Lung microvascular endothelial cell (primary cell): Measurements from ENCODE around the gene HINT1. TPM values are rescaled to one million over a fixed set of nuclear protein-coding genes. Genes with fewer than 3 reads are reported as not detected.
"Not testable (repeated sequence)": the region's sequence is repeated elsewhere in the genome, so short reads cannot be mapped to it uniquely, and the experiment has no call there.

Experiments used
- DNase-seq, 2 donors: peaks; one replicate each; pipeline versions ENCODE4 v3.0.0 to v3.0.0-alpha.2; 2010; ENCODE audit warnings: low read depth in 2 of 2
- total RNA-seq: library from RNA; depleted of rRNA; stranded (reverse); fragments of >200 nt; gene quantifications from 2 replicates; pipeline ENCODE4 v1.2.1, GENCODE V29; 2014

HINT1 gene
- total RNA-seq, 1 donor from 2014 or later = 273 TPM

GRCh38 chr5:131170540-131171275 lies 5.7 kb upstream of the HINT1 start, which contains the start of gene LYRM7:
Gene LYRM7, plus strand, starts transcription at chr5:131170944. Its CDS starts 77 bp downstream, at chr5:131171021.
- peak; percentile 99 for DNase-seq

DNA sequence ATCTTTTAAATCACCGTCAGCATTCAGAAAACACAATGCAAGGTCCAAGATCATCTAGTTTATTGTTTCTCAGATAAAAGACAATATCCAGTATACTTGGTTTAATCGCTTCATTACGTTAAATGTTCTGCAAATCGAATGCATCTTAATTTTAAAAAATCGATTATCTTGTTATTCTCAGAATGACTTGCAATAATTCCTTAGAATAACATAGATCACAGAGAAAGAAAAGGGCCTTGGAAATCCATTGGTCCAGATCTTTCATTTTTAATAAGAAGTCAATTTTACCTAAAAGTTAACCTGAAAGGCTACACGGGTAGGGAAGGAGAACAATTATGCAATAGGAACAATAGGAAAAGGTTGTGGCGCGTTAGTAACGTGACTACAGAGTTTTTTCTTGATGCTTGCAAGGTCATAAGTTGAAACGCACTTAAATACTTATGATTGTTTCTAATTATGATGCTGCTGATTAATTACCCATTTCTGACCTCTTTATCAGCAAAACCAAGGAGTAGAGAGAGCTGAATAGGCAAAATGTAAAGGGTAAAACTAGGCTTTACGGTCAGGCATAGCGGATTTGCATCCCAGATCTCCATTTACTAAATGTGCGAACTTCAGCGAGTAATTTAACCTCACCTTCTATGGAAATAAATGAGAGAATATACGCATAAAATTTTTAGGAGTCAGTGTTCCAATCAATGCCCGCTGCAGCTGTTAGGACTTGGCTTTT lies 4.9 kb upstream of the HINT1 start:
- DNase-seq = peak in 1 of 2 donors; percentile 26

DNA sequence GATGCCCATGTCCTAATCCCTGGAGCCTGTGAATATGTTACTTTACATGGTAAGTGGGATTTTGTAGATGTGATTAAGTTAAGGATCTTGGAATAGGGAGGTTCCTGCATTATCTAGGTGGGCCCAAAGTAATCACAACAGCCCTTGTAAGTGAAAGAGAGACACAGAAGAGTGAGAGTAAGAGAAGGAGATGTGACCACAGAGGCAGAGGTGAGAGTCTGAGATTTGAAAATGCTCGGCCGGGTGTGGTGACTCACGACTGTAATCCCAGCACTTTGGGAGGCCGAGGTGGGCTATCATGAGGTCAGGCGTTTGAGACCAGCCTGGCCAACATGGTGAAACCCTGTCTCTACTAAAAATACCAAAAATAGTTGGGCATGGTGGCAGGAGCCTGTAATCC lies 2.6 kb upstream of the HINT1 start:
- DNase-seq = no peak

DNA sequence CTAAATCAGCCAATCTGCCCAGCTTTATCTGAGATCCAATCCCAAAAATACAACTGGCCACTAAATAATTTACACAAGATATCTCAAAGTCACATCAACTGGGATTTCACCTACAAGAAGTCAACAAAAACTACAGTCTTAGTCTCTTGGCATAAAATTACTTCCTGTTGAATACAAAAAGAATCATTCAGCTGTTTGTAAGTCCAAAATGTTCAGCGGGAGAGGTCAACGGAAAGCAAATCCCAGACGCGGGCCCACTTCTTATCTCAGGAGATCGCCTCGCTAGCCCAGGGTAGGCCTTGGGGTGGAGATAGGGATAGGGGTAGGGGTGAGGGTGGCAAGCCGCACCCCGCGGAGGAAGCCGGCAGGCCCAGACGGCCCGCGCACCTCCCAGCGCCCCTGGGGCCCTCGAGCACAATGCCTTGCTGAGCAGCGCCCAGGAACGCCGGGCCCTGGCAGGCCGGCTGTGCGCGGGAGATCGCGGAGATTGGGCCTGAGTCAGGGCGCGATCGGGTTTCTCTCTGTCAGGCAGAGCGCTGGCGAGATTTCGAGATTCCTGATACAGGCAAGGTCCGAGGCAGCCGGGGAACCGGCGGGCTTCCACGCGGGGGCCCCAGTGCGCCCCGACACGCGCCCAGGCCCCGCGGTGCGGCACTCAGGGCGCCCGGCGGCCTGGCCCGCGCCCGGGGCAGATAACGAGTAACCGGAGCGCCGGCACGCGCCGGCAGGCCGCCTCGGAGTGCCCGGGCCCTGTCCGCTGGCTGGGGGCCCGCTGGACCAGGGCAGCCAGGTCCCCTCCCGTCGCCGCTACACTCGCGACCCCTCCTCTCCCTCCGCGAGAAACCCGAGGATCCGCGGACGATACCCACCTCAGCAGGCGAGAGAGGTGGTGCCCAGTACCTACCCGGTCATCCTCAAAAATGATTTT lies 601 bp downstream of the HINT1 start:
- DNase-seq = peak; percentile 68 to 73

DNA sequence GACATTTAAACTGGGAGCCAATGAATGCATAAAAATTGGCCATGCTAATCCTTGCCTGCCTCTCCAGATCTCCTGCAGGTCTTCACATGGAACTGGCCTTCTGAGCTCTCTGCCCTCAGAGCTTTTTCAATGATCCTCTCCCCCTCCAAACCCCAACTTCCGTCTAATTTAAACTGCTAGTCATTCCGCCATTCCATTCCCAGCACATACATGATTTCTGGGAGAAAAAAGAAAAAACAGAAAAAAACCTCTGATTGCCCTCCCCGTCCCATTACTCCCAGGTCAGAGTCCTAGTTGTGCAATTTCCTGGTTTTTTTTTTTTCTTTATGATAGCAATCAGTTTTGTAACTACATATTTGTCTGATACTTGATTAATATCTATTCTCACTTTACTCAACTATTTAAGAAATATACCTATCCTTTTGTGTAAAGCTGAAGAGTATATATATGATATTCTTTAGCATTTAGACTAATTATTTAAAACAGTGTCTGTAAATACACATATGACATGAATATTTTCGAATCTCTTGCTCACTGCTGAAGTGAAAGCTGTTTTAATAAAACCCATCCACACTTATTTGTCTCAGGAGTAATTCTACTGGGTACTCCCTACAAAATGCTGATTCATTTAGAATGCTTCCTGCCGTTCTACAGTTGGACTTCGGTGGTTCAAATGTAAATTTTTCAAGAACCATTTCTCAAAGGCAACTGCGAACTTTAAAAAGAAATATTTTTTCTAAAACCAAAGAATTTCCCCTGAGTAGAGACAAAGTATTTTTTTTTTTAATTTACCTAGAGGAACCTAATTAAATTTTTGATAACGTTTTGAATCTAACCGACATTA lies 1.6 kb downstream of the HINT1 start:
- DNase-seq = peak; percentile 57 to 69

DNA sequence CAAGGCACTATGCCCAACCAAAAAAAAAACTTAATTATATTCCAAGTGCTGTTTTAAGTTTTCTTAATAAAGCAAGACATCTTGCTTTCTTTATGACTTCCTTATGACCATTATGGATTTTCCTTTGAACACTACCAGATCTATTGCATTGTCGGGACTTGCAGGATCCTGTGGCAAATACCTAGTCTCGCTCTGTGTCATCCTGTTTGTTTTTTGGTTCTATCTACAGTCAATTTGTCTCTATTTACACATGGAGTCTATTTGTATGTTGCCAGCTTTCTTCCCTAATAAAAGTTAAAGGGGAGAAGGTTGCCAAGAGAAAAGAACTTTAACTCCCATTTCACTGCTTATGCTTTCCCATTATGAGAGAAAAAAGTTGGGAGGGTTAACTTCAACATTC lies 4.9 kb downstream of the HINT1 start:
- no peak for DNase-seq

DNA sequence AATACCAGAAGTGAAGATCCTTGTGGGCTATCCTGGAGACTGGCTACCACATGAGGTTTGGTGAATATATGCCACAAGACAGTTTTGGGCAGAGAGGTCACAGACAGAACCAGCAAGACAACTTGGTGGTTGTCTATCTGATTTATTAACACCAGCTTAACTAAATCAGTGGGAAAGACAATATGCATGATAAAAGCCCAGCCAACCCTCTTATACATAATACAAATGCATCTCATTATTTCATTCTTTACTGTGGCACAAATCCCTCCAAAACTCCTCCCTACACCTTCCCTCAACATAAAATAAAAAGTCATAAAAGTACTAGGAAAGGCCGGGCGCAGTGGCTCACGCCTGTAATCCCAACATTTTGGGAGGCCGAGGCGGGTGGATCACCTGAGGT lies 8.1 kb downstream of the HINT1 start:
- DNase-seq = no peak

GRCh38 chr5:131156385-131156784 lies 8.7 kb downstream of the HINT1 start:
- DNase-seq = no peak

- DNase-seq = no peak
Measured at GRCh38 chr5:131151216-131151615, 13.8 kb downstream of the HINT1 start.

GRCh38 chr5:131150408-131150807 lies 14.6 kb downstream of the HINT1 start:
- DNase-seq = no peak

- no peak for DNase-seq
Measured at GRCh38 chr5:131148835-131149234, 16.2 kb downstream of the HINT1 start.

- no peak for DNase-seq
Measured at GRCh38 chr5:131147258-131147657, 17.8 kb downstream of the HINT1 start.

DNA sequence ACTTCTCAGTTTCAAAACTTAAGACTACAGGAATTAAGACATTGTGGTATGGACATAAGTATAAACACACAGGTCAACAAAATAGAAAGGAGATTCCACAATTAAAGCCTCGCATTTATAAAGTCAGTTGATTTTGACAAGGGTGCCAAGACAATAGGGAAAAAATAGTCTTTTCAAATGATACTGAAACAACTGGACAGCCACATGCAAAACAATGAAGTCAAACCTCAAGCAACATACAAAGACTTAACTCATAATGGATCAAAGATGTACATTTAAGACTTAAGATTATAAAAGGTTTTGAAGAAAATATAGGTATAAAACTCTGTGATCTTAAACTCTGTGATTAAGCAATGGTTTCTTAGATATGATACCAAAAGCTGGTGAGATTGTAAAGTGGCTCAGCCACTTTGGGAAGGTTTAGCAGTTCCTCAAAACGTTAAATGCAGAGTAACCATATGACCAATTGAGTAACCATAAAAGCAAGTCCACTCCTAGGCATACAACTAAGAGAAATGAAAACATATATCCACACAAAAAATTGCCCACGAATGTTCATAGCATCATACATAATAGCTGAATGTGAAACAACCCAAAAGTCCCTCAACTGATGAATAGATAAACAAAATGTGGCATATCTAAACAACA lies 22.0 kb downstream of the HINT1 start:
- no peak for DNase-seq

DNA sequence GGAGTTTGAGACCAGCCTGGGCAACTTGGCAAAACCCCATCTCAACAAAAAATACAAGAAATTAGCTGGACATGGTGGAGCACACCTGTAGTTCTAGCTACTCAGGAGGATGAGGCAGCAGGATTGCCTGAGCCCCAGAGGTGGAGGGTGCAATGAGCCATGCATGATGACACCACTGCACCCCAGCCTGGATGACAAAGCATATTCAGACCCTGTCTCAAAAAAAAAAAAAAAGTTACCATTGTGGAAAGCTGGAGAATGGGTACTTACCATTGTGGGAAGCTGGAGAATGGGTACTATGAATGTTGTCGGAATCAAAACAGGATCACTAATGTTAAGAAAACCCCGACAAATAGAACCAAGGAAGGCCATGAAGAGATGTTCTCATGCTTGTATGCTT lies 25.7 kb downstream of the HINT1 start:
- DNase-seq = no peak

DNA sequence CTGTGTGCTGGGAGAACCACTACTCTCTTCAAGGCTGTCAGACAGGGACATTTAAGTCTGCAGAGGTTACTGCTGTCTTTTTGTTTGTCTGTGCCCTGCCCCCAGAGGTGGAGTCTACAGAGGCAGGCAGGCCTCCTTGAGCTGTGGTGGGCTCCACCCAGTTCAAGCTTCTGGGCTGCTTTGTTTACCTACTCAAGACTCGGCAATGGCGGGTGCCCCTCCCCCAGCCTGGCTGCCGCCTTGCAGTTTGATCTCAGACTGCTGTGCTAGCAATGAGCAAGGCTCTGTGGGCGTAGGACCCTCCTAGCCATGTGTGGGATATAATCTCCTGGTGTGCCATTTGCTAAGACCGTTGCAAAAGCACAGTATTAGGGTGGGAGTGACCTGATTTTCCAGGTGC lies 26.6 kb downstream of the HINT1 start:
- not testable (repeated sequence) for DNase-seq

DNA sequence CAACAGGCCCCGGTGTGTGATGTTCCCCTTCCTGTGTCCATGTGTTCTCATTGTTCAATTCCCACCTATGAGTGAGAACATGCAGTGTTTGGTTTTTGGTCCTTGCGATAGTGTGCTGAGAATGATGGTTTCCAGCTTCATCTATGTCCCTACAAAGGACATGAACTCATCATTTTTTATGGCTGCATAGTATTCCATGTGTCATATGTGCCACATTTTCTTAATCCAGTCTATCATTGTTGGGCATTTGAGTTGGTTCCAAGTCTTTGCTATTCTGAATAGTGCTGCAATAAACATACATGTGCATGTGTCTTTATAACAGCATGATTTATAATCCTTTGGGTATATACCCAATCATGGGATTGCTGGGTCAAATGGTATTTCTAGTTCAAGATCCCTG lies 32.0 kb downstream of the HINT1 start:
- DNase-seq = not testable (repeated sequence)

DNA sequence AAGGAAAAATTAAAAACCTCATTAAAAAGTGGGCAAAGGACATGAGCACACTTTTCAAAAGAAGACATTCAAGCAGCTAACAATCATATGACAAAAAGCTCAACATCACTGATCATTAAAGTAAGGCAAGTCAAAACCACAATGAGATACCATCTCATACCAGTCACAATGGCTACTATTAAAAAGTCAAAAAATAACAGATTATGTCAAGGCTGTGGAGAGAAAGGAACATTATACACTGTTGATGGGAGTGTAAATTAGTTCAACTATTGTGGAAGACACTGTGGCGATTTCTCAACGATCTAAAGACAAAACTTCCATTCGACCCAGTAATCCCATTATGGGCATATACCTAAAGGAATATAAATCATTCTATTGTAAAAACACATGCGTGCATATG lies 35.8 kb downstream of the HINT1 start:
- no peak for DNase-seq

DNA sequence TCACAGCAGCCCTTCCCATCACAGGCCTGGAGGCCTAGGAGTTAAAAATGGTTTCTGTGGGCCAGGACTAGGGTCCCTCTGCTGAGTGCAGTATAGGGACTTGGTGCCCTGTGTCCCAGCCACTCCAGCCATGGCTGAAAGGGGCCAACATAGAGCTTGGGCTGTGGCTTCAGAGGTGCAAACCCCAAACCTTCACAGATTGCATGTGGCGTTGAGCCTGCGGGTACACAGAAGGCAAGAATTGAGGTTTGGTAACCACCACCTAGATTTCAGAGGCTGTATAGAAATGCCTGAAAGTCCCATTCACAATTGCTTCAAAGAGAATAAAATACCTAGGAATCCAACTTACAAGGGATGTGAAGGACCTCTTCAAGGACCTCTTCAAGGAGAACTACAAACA lies 37.8 kb downstream of the HINT1 start:
- DNase-seq = not testable (repeated sequence)

DNA sequence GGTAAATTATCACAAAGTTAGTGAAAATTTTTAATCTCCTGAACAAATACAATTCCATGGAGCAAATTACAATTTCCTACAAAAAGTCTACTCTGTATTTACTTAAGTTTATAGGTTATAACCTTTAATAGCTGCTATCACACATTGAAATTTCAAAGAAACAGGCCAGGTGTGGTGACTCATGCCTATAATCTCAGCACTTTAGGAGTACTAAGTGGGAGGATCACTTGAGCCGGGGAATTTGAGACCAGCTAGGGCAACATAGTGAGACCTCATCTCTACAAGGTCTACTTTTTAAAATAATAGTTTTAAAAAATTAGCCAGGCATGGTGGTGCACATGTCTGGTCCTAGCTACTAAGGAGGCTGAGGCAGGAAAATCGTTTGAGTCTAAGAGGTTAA lies 50.3 kb downstream of the HINT1 start:
- no peak for DNase-seq

- DNase-seq = no peak
Measured at GRCh38 chr5:131112424-131112823, 52.6 kb downstream of the HINT1 start.

DNA sequence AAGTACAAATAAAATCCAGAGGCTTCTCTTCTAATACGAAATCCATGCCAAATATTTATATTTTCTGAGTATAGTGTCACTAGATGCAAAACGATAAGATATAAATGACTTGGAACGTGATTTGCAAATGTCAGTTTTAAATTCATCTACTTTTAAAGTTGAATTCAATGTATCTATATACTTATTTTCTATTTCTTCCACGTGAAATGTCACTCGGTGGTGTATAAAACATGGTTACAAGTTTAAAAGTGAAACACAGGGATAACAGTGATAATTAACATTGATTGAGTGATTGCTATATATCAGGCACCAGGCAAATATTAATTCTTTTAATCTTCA lies 54.8 kb downstream of the HINT1 start:
- no peak for DNase-seq
